Adrenal gland (tissue), 5 donors: ENCODE measurements around the gene IQSEC3.

Experiments
- CTCF ChIP-seq, 6 experiments: fragments of 450-650 bp in 4 of 6; fragments of 200-600 bp in 2 of 6; sonication (generic) in 1 of 6; IDR thresholded peaks; 1 replicate in 5 of 6; 2 replicates in 1 of 6; pipeline versions ENCODE4 v1.5.1 to v1.8.0; 2016 to 2021; ENCODE audit warnings: antibody characterized with exemption in 6 of 6, mild to moderate bottlenecking in 2 of 6, moderate library complexity in 1 of 6
- POLR2A ChIP-seq, 2 donors: fragments of 450-650 bp; IDR thresholded peaks; one replicate each; pipeline ENCODE4 v1.6.1; 2017; ENCODE audit warnings: antibody characterized with exemption in 2 of 2, mild to moderate bottlenecking in 2 of 2, moderate library complexity in 1 of 2
- donor health status: DM: no; HTN: no; CAD: no.

- no peak for TF ChIP-seq CTCF (IDR thresholded peaks at IDR 0.05)
- TF ChIP-seq POLR2A (IDR thresholded peaks at IDR 0.05), result no peak
These were observed 159.8 kb downstream of the IQSEC3 start for GRCh38 chr12:226401-226800.
